ENCODE results near the gene ABCB11.

DNA sequence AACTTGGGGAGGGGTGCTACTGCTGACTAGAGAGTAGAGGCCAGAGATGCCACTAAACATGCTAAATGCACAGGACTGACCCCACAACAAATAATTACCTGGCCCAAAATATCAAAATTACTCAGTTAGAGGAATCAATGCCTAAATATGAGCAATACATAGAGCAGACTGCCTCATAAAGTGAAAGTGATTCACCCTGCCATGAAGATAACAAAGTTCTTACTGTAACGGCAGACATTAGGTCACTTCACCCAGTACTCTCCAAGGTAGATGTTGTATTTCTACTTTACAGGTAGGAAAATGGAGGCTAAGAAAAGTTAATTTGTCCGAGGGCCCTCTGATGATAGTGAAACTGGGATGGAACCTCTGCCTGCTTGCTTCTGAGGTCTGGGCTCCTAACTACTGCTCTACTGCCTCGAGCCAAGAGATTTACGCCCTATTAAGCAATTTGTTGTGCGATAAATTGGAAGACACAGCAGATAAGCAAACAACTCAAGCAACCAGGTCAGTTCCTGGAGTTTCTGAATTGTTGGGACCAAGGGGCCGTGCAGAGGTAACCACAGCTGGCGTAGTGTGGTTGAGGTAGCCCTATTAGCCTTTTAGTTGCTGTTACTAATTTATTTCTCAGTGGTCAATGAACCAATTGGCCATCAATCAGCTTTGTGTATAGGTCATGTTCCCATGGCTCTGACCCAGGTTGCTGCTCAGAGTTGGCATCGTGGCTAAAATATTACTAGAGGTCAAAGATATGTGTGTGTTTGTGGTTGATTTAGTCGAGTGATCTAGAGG lies 43.0 kb upstream of the ABCB11 start:
- TF ChIP-seq EP300 (IDR thresholded peaks at IDR 0.05) (no peak), POLR2AphosphoS5 (IDR thresholded peaks at IDR 0.05) (no peak)
- TF ChIP-seq, protein P1, sequence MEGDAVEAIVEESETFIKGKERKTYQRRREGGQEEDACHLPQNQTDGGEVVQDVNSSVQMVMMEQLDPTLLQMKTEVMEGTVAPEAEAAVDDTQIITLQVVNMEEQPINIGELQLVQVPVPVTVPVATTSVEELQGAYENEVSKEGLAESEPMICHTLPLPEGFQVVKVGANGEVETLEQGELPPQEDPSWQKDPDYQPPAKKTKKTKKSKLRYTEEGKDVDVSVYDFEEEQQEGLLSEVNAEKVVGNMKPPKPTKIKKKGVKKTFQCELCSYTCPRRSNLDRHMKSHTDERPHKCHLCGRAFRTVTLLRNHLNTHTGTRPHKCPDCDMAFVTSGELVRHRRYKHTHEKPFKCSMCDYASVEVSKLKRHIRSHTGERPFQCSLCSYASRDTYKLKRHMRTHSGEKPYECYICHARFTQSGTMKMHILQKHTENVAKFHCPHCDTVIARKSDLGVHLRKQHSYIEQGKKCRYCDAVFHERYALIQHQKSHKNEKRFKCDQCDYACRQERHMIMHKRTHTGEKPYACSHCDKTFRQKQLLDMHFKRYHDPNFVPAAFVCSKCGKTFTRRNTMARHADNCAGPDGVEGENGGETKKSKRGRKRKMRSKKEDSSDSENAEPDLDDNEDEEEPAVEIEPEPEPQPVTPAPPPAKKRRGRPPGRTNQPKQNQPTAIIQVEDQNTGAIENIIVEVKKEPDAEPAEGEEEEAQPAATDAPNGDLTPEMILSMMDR (IDR thresholded peaks at IDR 0.05) = no peak

Data from stomach (tissue), 4 donors.